Stimulated activated CD4-positive, alpha-beta T cell treated with anti-CD3 and anti-CD28 coated beads, Interleukin-4, amount 100 ng/mL, for 4 hours (primary cell): ENCODE measurements around the gene INSRR.

Source experiments
- DNase-seq, 2 experiments: peaks; one replicate each; pipeline ENCODE4 v3.0.0-alpha.2; 2020

INSRR gene

DNA sequence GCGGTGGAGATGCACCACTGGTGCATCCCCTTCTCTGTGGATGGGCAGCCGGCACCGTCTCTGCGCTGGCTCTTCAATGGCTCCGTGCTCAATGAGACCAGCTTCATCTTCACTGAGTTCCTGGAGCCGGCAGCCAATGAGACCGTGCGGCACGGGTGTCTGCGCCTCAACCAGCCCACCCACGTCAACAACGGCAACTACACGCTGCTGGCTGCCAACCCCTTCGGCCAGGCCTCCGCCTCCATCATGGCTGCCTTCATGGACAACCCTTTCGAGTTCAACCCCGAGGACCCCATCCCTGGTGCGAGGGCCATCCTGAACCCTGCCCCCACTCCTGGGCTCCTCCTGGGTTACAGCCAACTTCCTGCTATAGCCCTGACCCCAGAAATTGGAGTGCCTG, 14.7 kb upstream of the INSRR start:
- no peak for DNase-seq

DNA sequence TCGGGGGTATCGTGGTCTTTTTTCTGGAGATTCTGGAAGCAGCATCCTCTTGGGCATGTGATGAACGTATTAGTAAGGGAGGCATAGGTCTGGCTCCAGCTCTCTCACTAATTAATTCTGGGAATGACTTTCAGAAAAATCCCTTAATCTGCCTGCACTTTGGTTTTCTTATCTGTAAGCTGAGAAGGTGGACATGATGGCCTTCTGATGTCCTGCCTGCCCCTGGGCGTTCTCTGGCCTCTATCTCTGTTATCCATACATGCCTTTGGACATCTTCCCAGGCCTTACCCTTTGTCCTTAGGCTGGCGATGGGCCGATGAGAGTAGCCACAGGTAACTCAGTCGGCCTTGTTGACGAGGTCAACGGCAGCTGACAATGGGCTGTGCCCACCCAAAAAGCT, 10.5 kb upstream of the INSRR start:
- DNase-seq = no peak

GRCh38 chr1:156868341-156868740, 9.4 kb upstream of the INSRR start:
- DNase-seq = no peak

DNA sequence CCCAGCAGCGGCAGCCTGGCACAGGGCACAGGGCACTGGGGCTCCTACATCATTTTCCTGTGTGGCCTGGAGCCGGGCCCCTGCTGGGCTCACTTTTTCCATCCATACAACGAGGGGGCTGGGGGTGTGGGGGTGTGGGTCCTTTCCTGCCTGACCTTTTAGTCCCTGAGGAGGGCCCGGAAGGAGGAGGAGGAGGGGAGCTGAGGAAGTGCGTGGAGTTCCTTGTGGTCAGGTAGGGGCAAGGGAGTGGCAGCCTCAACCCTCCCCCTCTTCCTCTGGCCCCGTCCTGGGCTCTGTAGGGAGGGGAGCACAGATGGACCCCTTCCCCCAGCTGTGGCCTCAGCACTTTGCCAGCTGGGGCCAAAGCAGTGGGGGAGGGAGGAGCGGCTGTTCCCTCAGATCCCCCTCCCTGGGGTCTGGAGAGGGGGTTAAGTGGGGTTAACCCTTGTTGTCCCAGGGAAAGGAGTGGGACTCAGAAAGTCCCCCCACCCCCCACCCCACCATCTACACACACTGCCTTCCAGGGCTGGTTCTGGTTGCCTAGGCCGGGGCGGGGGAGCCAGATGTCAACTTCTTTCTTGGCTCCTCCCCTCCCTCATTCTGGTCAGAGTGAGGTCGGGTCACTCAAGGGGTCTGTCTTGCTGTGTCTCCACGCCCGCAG, 7.5 kb upstream of the INSRR start:
- no peak for DNase-seq

DNA sequence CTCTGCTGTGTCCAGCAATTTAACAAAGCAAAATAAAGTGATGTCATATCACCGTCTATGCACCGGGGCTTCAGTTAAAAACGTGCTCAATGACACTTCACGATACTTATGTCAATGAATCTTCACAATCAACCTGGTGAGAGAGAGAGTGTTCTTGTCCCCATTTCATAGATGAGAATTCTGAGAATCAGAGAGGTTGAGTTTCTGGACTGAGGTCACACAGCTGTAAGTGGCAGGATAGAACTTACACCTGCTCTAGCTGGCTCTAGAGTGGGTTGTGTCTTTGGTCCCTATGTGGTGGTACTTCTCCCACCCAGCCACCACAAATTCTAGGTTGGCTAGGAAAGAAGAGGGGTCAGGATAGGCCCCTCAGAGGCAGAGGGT, 6.9 kb upstream of the INSRR start:
- DNase-seq = no peak

- no peak for DNase-seq
Measured at GRCh38 chr1:156865258-156865657, 6.3 kb upstream of the INSRR start.

- DNase-seq = no peak
Measured at GRCh38 chr1:156864796-156865195, 5.9 kb upstream of the INSRR start.

DNA sequence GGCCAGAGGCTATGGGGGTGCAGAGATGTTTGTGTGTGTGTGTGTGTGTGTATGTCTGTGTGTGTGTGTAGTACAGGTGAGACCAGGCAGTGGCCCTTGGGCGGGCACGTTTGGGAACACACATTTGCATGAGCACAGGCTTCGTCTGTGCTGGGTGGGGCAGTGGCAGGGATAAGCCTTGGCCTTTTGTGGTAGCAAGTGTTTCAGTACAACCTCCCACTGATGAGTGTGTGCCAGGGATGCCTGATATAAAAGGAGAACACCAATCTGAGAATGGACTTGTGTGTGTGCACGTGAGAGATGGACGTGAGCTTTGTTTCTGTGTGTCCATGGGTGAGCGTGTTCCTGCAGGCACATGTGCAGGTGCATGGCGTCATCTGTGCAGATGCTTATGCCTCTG, 4.7 kb upstream of the INSRR start:
- no peak for DNase-seq

- no peak for DNase-seq
Measured at GRCh38 chr1:156862997-156863599, 4.2 kb upstream of the INSRR start.

GRCh38 chr1:156862584-156862983, 3.7 kb upstream of the INSRR start:
- DNase-seq = no peak

DNA sequence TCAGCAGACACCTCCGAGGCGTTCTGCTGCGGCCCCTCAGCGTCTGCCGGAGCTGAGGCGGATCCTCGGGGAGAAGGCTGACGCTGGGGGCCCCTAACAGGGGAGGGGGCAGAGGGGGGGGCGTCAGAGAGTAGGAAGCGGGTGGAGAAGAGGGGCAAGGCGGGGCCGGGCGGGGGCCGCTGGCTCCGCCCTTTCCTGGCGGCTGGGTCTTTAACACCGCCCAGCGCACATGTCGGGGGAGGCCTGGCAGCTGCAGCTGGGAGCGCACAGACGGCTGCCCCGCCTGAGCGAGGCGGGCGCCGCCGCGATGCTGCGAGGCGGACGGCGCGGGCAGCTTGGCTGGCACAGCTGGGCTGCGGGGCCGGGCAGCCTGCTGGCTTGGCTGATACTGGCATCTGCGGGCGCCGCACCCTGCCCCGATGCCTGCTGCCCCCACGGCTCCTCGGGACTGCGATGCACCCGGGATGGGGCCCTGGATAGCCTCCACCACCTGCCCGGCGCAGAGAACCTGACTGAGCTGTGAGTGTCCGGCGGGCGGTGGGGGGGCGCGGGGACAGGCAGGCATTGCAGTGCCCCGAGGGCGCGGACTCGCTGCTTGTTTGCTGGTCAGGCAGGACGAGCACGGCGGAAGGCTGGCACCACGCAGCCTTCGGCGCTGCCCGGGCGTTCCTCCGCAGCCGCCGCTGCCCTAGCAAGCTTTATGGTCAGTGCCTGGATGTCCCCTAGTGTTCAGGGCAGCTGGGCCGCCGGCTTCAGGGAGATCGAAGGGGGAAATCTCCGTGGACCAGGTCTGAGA, 1.9 kb upstream of the INSRR start, which contains the start of gene NTRK1:
TSS of gene NTRK1 (plus strand) at position 238 of the 796 bp plus-strand sequence. CDS start at position 308, 70 bp downstream.
- DNase-seq = peak; percentile 48 to 64

- peak; percentile 48 to 62 for DNase-seq
Measured at GRCh38 chr1:156860113-156860627, 1.3 kb upstream of the INSRR start.

- DNase-seq = peak; percentile 5 to 15
Measured at GRCh38 chr1:156859523-156860112, 701 bp upstream of the INSRR start.

- no peak for DNase-seq
Measured at GRCh38 chr1:156858555-156858956, 361 bp downstream of the INSRR start.

DNA sequence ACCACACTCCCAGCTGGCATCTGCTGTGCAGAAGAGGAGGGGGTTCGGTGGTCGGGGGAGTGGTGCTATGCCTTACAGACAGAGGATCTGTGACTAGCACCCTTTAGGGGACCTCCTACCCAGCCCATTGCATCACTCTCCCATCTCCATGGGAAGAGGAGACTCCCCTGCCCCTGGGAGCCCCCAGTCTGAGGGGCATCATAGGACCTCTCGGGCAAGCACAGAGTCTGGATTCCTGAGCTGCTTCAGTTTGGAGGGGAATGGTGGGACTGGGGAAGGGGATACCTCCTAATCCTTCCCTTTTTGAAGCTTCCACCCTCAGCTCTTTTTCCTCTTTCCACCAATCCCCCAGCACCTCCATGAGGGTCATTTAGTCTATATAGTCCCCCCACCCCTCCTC, 1.4 kb downstream of the INSRR start:
- no peak for DNase-seq

- DNase-seq = no peak
Measured at GRCh38 chr1:156856282-156856785, 2.6 kb downstream of the INSRR start.

DNA sequence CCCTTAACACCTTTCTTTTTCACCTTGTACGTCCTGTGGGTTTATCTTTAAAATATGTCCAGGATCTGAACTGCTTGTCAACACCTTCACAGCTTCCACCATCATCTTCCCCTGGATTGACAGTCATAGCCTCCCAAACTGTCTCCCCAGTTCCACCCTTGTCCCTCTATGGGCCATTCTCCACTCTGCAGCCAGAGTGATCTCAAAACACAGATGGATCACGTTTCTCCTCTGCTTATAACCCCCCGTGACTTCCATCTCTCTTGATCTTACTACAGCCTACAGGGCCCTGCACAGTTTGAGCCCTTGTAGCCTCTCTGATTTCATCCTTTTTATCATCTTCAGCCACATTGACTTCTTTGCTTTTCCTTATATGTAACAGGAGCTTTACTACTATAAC, 4.3 kb downstream of the INSRR start:
- no peak for DNase-seq

- DNase-seq = no peak
Measured at GRCh38 chr1:156853761-156854160, 5.2 kb downstream of the INSRR start.

- no peak for DNase-seq
Measured at GRCh38 chr1:156852418-156852874, 6.5 kb downstream of the INSRR start.

GRCh38 chr1:156851779-156852417, 7.0 kb downstream of the INSRR start:
- no peak for DNase-seq

- DNase-seq = no peak
Measured at GRCh38 chr1:156849151-156849496, 9.8 kb downstream of the INSRR start.

DNA sequence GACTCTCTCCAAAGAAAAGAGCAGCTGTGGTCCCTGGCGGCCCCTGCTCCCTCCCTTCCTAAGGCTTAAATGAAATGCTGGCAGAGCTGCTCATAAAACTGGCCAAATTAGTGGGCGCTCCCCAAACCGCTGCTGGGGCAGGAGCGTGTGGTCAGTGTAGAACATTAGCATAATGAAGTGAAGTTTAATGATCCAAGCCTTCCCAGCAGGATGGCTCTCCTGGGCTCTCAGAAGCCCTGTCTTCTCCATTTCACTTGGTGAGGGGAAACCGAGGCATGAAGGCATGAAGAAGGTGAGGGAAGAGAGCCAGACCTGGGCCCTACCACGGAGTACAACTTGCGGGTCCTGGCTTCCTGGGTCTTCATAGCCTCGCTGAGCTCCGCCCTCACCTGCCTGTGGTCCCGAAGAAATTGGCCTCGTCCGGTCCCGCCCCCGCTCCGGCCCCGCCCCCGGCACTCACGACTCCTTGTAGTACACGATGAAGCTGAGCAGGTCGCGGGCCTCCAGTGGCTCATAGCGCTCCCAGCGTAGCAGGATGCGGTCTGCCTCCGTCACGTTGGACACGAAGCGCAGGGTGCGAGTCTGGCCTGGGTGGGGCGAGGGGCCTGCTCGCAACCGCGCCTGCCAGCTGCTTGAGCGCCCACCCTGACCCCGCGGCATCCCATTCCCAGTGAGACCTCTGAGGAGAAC, 10.3 kb downstream of the INSRR start:
- DNase-seq = peak; percentile 44 to 59
